Esophagus (tissue), 2 donors: ENCODE data around the gene PIK3R4. TPM values are rescaled to one million over a fixed set of nuclear protein-coding genes. Genes with fewer than 3 reads are reported as not detected.

Experiments
- H3K27ac ChIP-seq, 2 donors: one replicate each; pipeline ENCODE4 v1.5.1; 2013; ENCODE audit warnings: low read depth in 2 of 2, mild to moderate bottlenecking in 2 of 2, inconsistent platforms in 1 of 2, low read length in 1 of 2, moderate library complexity in 1 of 2
- H3K27me3 ChIP-seq, 2 donors: one replicate each; pipeline ENCODE4 v1.6.1; 2013; ENCODE audit warnings: low read length in 2 of 2, control low read depth in 1 of 2, mild to moderate bottlenecking in 1 of 2; ENCODE audit not compliant: insufficient read depth in 2 of 2, control insufficient read depth in 1 of 2
- H3K36me3 ChIP-seq, 2 donors: one replicate each; pipeline ENCODE4 v1.6.1; 2013; ENCODE audit warnings: low read length in 1 of 2; ENCODE audit not compliant: control insufficient read depth in 2 of 2, insufficient read depth in 2 of 2
- H3K4me1 ChIP-seq, 2 donors: one replicate each; pipeline ENCODE4 v1.6.1; 2013; ENCODE audit warnings: low read length in 1 of 2; ENCODE audit not compliant: control insufficient read depth in 2 of 2, insufficient read depth in 2 of 2
- H3K4me3 ChIP-seq, 2 donors: one replicate each; pipeline ENCODE4 v1.5.1; 2013; ENCODE audit warnings: low read length in 2 of 2, mild to moderate bottlenecking in 2 of 2, low read depth in 1 of 2, moderate library complexity in 1 of 2
- H3K9me3 ChIP-seq, 2 donors: one replicate each; pipeline ENCODE4 v1.6.1; 2013; ENCODE audit warnings: mild to moderate bottlenecking in 2 of 2, low read depth in 1 of 2, low read length in 1 of 2, moderate library complexity in 1 of 2; ENCODE audit not compliant: control insufficient read depth in 2 of 2, insufficient read depth in 1 of 2
- WGBS, 2 donors: extraction: QIAGEN DNeasy Blood & Tissue Kit; methylation state at CpG; one replicate each; pipeline ENCODE4 v1.1.7; 2013; 5-methylcytosine and 5-hydroxymethylcytosine counted together
- polyA plus RNA-seq, 2 donors: library from polyadenylated mRNA; stranded (reverse); fragments of 200-250 nt; gene quantifications; one replicate each; pipeline ENCODE4 v1.2.3, GENCODE V29; 2013
- donor health status: healthy with polysubstance abuse.
- donor health status: Bipolar disorder and iron deficiency.

PIK3R4 gene
- polyA plus RNA-seq, 2 donors, result 17.9 to 20.7 TPM

DNA sequence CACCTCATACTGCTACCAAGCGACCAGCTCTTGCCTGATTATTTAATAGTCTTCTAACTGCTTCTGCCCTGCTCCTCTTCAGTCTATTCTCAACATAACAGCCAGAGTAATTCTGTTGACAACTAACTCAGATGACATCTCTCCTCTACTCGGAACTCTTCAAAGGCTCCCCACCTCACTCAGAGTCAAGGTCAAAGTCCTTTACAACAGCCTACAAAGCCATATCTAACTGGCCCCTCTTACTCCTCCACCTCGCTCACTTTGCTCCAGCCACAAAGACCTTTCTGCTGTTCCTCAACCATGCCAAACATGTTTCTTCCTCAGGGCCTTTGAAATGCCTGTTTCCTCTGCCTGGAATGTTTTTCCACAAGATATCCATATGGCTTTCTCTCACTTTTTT lies 43.6 kb downstream of the PIK3R4 start:
- Histone ChIP-seq H3K4me3 (no peak overlapping the region), H3K9me3 (no peaks in the 10 kb centered on the region), H3K27me3 (no peaks in the 10 kb centered on the region), H3K36me3 (peaks cover 3 to 5% of the 10 kb centered on the region in 2 donors), H3K4me1 (no peaks in the 10 kb centered on the region), H3K27ac (no peak overlapping the region)
- WGBS, 2 donors, result 85 to 96% methylated on average over 3 of the region's 3 CpGs

DNA sequence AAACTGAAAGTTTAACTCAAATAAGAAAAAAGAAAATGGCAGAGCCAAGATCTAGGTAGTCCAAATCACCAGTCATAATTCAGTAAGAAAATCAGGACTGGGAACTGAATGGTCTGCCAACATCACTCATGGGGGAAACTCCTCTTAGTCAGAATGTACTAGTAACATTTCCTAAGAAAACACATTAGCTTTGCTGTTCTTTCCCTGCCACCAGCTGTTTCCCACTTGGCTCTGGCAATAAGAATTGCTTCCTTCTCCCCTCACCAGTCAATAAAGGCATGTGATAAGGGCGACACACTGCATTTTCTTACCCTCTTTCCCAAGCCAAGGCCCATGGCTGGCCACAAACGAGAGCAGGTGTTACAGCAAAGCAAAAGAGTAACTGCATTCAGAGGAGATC lies 46.1 kb downstream of the PIK3R4 start:
- no peaks in the 10 kb centered on the region for H3K27me3 ChIP-seq
- 70 to 89% methylated on average over 2 of the region's 2 CpGs for WGBS, 2 donors
- H3K36me3 ChIP-seq, result peaks cover 3 to 5% of the 10 kb centered on the region in 2 donors
- no peaks in the 10 kb centered on the region for H3K4me1 ChIP-seq
- H3K9me3 ChIP-seq, result no peaks in the 10 kb centered on the region
- no peak overlapping the region for H3K4me3 ChIP-seq
- H3K27ac ChIP-seq, result no peak overlapping the region

DNA sequence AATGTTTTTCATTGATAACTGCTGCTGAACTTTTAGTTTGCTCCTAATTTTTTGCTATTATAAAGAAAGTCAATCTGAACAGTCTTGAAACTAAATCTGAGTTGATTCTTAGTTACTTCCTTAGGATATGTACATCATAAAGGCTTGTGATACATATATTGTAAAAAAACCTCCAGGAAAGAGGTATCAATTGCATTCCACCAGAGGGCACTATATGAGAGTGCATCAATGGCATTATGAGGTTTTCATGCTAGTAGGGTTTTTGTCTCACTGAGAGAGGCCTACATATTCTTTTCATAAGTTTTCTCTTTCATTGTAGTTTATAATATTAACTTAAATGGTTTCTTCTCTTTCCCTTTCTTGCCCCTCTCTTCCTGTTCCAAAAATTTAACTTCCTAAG lies 46.9 kb downstream of the PIK3R4 start:
- H3K4me1 ChIP-seq, result no peaks in the 10 kb centered on the region
- no peaks in the 10 kb centered on the region for H3K9me3 ChIP-seq
- H3K27me3 ChIP-seq, result no peaks in the 10 kb centered on the region
- H3K4me3 ChIP-seq, result no peak overlapping the region
- no peak overlapping the region for H3K27ac ChIP-seq
- peaks cover 3 to 5% of the 10 kb centered on the region in 2 donors for H3K36me3 ChIP-seq

DNA sequence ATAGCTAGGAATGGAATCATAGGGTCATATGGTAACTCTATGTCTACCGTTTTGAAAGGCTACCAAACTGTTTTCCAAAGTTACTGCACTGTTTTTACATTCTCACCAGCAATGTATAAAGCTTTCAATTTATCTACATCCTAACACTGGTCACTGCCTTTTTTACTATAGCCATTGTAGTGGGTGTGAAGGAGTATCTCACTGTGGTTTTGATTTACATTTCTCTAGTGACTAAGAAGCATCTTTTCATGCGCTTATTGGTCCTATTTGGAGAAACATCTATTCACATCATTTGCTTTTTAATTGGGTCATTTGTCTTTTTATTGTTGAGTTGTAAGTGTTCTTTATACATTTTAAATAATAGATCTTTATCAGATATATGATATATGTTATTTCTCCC lies 53.3 kb downstream of the PIK3R4 start:
- Histone ChIP-seq H3K4me3 (no peak overlapping the region), H3K9me3 (no peaks in the 10 kb centered on the region), H3K36me3 (peaks cover 0 to 5% of the 10 kb centered on the region in 2 donors), H3K27me3 (no peaks in the 10 kb centered on the region), H3K27ac (no peak overlapping the region), H3K4me1 (no peaks in the 10 kb centered on the region)
- WGBS, 2 donors, result 94 to 99% methylated on average over 2 of the region's 2 CpGs

DNA sequence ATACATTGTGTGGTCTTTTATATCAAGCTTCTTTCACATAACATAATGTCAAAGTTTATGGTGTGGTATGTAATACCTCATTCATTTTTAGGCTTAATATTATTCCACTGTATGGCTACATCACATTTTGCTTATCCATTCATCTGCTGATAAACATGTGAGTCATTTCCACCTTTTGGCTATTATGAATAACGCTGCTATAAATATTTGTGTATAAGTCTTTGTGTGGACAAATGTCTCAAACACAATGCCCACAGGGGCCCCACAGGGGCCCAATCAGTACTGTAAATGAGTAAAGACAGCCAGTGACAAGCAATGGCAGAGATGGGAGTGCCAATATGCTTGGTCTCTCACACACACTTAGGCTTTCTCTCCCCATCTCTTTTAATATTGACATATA lies 54.2 kb downstream of the PIK3R4 start:
- Histone ChIP-seq H3K4me3 (no peak overlapping the region), H3K27me3 (no peaks in the 10 kb centered on the region), H3K27ac (no peak overlapping the region), H3K4me1 (no peaks in the 10 kb centered on the region), H3K36me3 (peaks cover 0 to 5% of the 10 kb centered on the region in 2 donors), H3K9me3 (no peaks in the 10 kb centered on the region)
- WGBS, 2 donors, result 53 to 74% methylated on average over 1 of the region's 1 CpG

DNA sequence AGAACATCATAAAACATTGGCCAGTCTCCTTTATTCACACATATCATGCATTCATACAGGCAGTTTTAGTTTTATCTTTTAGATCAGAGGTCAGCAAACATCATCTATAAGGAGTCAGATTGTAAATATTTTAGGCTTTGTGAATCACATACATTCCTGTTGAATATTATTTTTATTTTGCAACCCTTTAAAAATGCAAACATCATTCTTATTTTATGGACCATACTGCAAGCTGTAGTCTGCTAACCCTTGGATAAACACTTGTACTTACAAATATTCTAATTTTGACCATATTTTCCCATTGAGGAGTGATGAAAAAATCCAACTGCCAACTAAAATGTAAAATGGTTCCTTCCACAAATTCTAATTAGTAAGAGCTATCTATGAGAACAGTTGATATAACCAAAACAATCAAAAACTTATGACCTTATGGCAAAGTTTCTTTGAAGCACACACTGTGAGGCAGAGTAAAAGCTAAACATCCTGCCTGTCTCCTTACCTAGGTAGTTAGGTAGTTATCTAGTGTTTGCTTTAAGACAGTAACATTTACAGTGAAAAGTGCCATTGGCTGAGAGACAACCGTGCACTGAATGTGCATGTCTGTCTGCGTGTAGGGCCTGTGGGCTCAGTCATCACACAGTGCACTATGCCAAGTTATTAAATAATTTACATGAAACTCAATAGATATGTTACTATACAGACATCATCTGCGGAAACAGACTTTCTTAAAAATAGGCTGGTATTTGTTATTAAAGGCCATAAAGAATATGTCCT lies 57.7 kb downstream of the PIK3R4 start:
- H3K27ac ChIP-seq, result no peak overlapping the region
- H3K9me3 ChIP-seq, result no peaks in the 10 kb centered on the region
- peaks cover 3 to 5% of the 10 kb centered on the region in 2 donors for H3K36me3 ChIP-seq
- WGBS, 2 donors, result 87 to 91% methylated on average over 3 of the region's 3 CpGs
- no peaks in the 10 kb centered on the region for H3K27me3 ChIP-seq
- no peak overlapping the region for H3K4me3 ChIP-seq
- H3K4me1 ChIP-seq, result no peaks in the 10 kb centered on the region

DNA sequence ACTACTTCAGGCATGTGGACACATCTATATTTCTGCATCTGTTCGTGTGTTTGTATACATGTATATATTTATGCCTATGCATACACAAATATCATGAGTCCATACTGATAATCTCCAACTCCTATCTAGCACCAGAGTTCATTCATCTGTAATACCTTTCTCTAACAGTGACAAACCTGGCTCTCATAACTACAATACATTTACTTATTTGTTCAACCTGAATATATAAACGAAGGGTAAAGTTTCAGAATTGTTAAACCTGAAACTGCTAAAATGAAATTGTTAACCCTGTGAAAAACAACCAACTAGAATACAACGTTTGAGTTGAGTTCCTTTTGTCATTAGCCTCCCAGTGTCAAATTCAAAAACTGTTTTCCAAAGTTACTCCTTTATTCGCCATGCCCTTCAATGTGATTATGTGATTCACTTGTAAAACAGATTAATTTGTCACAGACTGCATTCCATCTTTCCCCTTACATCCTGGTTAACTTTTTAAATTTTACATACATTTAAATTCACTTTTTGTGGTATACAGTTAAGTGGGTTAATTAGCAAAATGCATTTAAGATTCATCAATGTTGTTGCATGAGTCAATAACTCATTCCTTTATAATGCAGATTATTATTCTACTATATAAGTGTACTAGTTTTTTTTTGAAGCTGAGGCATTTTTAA lies 58.5 kb downstream of the PIK3R4 start:
- 77 to 78% methylated on average over 4 of the region's 4 CpGs for WGBS, 2 donors
- H3K4me3 ChIP-seq, result no peak overlapping the region
- H3K27me3 ChIP-seq, result no peaks in the 10 kb centered on the region
- H3K36me3 ChIP-seq, result peaks cover 5 to 10% of the 10 kb centered on the region in 2 donors
- no peaks in the 10 kb centered on the region for H3K4me1 ChIP-seq
- no peak overlapping the region for H3K27ac ChIP-seq
- H3K9me3 ChIP-seq, result no peaks in the 10 kb centered on the region

DNA sequence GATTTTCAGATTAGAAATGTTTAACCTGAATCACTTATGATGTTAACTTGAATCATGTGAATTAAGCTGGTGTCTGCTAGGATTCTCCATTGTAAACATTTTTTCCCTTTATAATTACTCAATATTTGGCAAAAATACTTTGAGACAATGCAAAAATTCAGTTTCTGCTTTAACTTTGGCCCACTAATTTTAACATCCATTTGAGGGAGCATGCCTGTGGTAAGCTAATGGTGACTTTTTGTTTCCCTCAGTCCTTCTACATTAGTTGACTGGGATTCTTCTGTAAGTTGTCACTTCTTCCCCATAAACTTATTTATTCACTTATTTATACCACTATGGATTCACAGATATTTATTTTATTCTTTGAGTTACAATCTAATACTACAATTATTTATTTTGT lies 59.3 kb downstream of the PIK3R4 start:
- no peaks in the 10 kb centered on the region for H3K9me3 ChIP-seq
- H3K4me1 ChIP-seq, result no peaks in the 10 kb centered on the region
- peaks cover 7 to 10% of the 10 kb centered on the region in 2 donors for H3K36me3 ChIP-seq
- H3K4me3 ChIP-seq, result no peak overlapping the region
- H3K27ac ChIP-seq, result no peak overlapping the region
- H3K27me3 ChIP-seq, result no peaks in the 10 kb centered on the region

DNA sequence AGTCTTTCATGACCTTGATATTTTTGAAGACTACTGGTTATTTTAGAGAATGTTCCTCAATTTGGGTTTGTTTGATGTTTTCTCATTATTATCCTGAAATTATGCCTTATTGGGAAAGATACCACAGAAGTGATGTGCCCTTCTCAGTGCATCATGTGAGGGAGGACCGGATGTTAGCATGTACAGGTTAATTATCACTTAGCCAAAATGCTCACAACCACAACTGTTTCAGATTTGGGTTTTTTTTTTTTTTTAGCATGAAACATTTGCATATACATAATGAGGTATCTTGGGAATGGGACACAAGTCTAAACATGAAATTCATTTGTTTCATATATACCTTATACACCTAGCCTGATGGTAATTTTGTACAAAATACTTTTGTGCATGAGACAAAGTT lies 59.8 kb downstream of the PIK3R4 start:
- Histone ChIP-seq H3K4me1 (no peaks in the 10 kb centered on the region), H3K4me3 (no peak overlapping the region), H3K9me3 (no peaks in the 10 kb centered on the region), H3K27me3 (no peaks in the 10 kb centered on the region), H3K27ac (no peak overlapping the region), H3K36me3 (peaks cover 7 to 10% of the 10 kb centered on the region in 2 donors)
- WGBS, 2 donors, result 93 to 97% methylated on average over 1 of the region's 1 CpG

DNA sequence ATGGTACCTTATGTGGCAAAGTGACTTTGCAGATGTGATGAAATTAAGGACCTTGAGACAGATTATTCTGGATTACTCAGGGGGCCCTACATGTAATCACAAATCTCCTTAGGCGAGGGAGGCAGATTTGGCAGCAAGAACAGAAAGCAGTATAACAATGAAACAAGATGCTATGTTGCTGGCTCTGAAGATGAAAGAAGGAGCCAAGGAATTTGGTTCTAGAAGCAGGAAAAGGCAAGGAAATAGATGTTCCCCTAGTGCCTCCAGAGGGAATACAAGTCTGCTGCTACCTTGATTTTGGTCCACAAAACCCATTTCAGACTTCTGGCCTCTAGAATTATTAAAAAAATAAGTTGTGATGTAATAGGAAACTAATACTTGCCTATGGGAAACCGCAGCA lies 64.5 kb downstream of the PIK3R4 start:
- Histone ChIP-seq H3K4me3 (no peak overlapping the region), H3K36me3 (peaks cover 8 to 9% of the 10 kb centered on the region in 2 donors), H3K27ac (no peak overlapping the region), H3K9me3 (no peaks in the 10 kb centered on the region), H3K27me3 (no peaks in the 10 kb centered on the region), H3K4me1 (no peaks in the 10 kb centered on the region)
- 67 to 74% methylated on average over 2 of the region's 2 CpGs for WGBS, 2 donors
